Measurements from ENCODE around the gene ZNF394. TPM values are rescaled to one million over a fixed set of nuclear protein-coding genes. Genes with fewer than 3 reads are reported as not detected.

ZNF394 gene
- total RNA-seq, 2 experiments from 2014 or later = 26.8 to 35.3 TPM

DNA sequence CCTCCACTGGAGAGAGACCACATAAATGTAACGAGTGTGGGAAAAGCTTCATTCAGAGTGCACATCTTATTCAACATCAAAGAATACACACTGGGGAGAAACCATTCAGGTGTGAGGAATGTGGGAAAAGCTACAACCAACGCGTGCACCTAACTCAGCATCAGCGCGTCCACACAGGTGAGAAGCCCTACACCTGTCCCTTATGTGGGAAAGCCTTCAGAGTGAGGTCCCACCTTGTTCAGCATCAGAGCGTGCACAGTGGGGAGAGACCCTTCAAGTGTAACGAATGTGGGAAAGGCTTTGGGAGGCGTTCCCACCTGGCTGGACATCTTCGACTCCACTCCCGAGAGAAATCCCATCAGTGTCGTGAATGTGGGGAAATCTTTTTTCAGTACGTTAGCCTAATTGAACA lies 31.3 kb upstream of the ZNF394 start:
- no peak overlapping the region for H2AFZ ChIP-seq (ENCODE audit: low read length)
- no TSS peak for BruUV-seq (replicated peaks)
- H3K9me2 ChIP-seq (ENCODE audit: insufficient read depth, low read length) = no peaks in the 10 kb centered on the region
- no peak for DNase-seq (ENCODE audit: low spot score)
- H3K4me1 ChIP-seq (ENCODE audit: insufficient read depth, low read length, poor library complexity, severe bottlenecking) = no peaks in the 10 kb centered on the region
- peaks cover 54% of the 10 kb centered on the region for H3K36me3 ChIP-seq (ENCODE audit: insufficient read depth, low read length)
- no peak for TF ChIP-seq EZH2phosphoT487 (IDR thresholded peaks at IDR 0.05; ENCODE audit: borderline replicate concordance, low read depth, low read length)
- TF ChIP-seq, protein P1, sequence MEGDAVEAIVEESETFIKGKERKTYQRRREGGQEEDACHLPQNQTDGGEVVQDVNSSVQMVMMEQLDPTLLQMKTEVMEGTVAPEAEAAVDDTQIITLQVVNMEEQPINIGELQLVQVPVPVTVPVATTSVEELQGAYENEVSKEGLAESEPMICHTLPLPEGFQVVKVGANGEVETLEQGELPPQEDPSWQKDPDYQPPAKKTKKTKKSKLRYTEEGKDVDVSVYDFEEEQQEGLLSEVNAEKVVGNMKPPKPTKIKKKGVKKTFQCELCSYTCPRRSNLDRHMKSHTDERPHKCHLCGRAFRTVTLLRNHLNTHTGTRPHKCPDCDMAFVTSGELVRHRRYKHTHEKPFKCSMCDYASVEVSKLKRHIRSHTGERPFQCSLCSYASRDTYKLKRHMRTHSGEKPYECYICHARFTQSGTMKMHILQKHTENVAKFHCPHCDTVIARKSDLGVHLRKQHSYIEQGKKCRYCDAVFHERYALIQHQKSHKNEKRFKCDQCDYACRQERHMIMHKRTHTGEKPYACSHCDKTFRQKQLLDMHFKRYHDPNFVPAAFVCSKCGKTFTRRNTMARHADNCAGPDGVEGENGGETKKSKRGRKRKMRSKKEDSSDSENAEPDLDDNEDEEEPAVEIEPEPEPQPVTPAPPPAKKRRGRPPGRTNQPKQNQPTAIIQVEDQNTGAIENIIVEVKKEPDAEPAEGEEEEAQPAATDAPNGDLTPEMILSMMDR (conservative IDR thresholded peaks at IDR 0.05; ENCODE audit: low read length) = no peak
- no peak overlapping the region for H3K4me2 ChIP-seq (ENCODE audit: low read length)
- ChIA-PET CTCF (ENCODE audit: unreplicated experiment) (no interaction called here), POLR2A (no interaction called here)
- no peak overlapping the region for H3K27ac ChIP-seq (ENCODE audit: low read depth, low read length, poor library complexity, severe bottlenecking)
- intact Hi-C loops (cut with micrococcal nuclease; ENCODE audit: unreplicated experiment) = no loop called here
- no peaks in the 10 kb centered on the region for H3K79me2 ChIP-seq (ENCODE audit: insufficient read depth, low read depth, low read length)
- no peaks in the 10 kb centered on the region for H4K20me1 ChIP-seq (ENCODE audit: insufficient read depth, low read length)
- no peaks in the 10 kb centered on the region for H3K9me3 ChIP-seq (ENCODE audit: low read length)
- H3K4me3 ChIP-seq (ENCODE audit: low read depth, low read length, poor library complexity, severe bottlenecking) = no peak overlapping the region

DNA sequence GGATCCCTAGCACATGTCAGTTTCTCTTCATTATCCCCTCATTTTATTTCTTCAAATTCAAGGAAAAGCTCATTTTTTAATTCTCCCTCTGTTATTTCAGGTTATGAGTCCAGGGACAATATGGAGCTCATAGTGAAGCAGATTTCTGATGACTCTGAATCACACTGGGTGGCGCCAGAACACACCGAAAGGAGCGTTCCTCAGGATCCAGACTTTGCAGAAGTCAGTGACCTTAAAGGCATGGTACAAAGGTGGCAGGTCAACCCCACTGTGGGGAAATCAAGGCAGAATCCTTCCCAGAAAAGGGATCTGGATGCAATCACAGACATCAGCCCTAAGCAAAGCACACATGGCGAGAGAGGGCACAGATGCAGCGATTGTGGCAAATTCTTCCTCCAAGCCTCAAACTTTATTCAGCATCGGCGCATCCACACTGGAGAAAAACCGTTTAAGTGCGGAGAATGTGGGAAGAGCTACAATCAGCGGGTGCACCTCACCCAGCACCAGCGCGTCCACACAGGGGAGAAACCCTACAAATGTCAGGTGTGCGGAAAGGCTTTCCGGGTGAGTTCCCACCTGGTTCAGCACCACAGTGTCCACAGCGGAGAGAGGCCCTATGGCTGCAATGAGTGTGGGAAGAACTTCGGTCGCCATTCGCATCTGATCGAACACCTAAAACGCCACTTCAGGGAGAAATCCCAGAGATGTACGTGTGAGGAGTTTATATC lies 25.8 kb upstream of the ZNF394 start:
- Histone ChIP-seq H3K9me3 (ENCODE audit: low read length) (no peaks in the 10 kb centered on the region), H3K36me3 (ENCODE audit: insufficient read depth, low read length) (peaks cover 56% of the 10 kb centered on the region), H3K4me1 (ENCODE audit: insufficient read depth, low read length, poor library complexity, severe bottlenecking) (no peaks in the 10 kb centered on the region), H3K79me2 (ENCODE audit: insufficient read depth, low read depth, low read length) (no peaks in the 10 kb centered on the region), H3K4me2 (ENCODE audit: low read length) (no peak overlapping the region), H3K4me3 (ENCODE audit: low read depth, low read length, poor library complexity, severe bottlenecking) (no peak overlapping the region), H3K9me2 (ENCODE audit: insufficient read depth, low read length) (no peaks in the 10 kb centered on the region), H4K20me1 (ENCODE audit: insufficient read depth, low read length) (no peaks in the 10 kb centered on the region), H2AFZ (ENCODE audit: low read length) (no peak overlapping the region), H3K27ac (ENCODE audit: low read depth, low read length, poor library complexity, severe bottlenecking) (no peak overlapping the region)
- ChIA-PET CTCF (ENCODE audit: unreplicated experiment) (no interaction called here), POLR2A (interaction anchor here (0.6 kb wide), 1 partner anchor 238 kb away, joined by 3 read pairs; no protein-coding TSS in a partner anchor)
- TF ChIP-seq, protein P1 (conservative IDR thresholded peaks at IDR 0.05; ENCODE audit: low read length) = peak; percentile 72
- TF ChIP-seq EZH2phosphoT487 (IDR thresholded peaks at IDR 0.05; ENCODE audit: borderline replicate concordance, low read depth, low read length) = no peak
- BruUV-seq (replicated peaks) = no TSS peak
- intact Hi-C loops (cut with micrococcal nuclease; ENCODE audit: unreplicated experiment) = no loop called here
- peak; percentile 31 for DNase-seq (ENCODE audit: low spot score)

DNA sequence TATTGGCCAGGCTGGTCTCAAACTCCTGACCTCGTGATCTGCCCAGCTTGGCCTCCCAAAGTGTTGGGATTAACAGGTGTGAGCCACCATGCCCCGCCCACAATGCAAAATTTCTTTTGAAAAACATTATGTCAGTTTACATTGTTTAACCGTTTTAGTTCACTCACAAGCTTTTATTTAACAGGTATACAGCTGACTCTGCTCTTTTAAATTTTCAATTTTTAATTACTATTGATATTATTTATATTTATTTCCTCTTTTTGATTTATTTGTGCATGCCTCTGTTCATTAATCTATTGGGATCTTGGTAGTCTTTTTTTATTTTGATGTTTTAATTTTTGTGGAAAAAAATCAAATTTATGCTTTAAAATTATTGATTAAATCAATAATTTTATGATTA lies 21.3 kb upstream of the ZNF394 start:
- H3K4me1 ChIP-seq (ENCODE audit: insufficient read depth, low read length, poor library complexity, severe bottlenecking) = no peaks in the 10 kb centered on the region
- H3K79me2 ChIP-seq (ENCODE audit: insufficient read depth, low read depth, low read length) = no peaks in the 10 kb centered on the region
- no peak overlapping the region for H3K4me3 ChIP-seq (ENCODE audit: low read depth, low read length, poor library complexity, severe bottlenecking)
- TF ChIP-seq EZH2phosphoT487 (IDR thresholded peaks at IDR 0.05; ENCODE audit: borderline replicate concordance, low read depth, low read length) = no peak
- TF ChIP-seq, protein P1 (conservative IDR thresholded peaks at IDR 0.05; ENCODE audit: low read length) = no peak
- H3K9me3 ChIP-seq (ENCODE audit: low read length) = no peaks in the 10 kb centered on the region
- H3K36me3 ChIP-seq (ENCODE audit: insufficient read depth, low read length) = peaks cover 50% of the 10 kb centered on the region
- H4K20me1 ChIP-seq (ENCODE audit: insufficient read depth, low read length) = no peaks in the 10 kb centered on the region
- ChIA-PET POLR2A (interaction anchor here (0.5 to 1.6 kb wide), 3 partner anchors 17 to 22 kb away, joined by 4 to 6 read pairs (median 5); partner anchors contain the start of gene ZKSCAN5), CTCF (ENCODE audit: unreplicated experiment) (no interaction called here)
- no TSS peak for BruUV-seq (replicated peaks)
- no peak overlapping the region for H3K27ac ChIP-seq (ENCODE audit: low read depth, low read length, poor library complexity, severe bottlenecking)
- intact Hi-C loops (cut with micrococcal nuclease; ENCODE audit: unreplicated experiment) = no loop called here
- H3K9me2 ChIP-seq (ENCODE audit: insufficient read depth, low read length) = no peaks in the 10 kb centered on the region
- no peak for DNase-seq (ENCODE audit: low spot score)
- no peak overlapping the region for H3K4me2 ChIP-seq (ENCODE audit: low read length)
- H2AFZ ChIP-seq (ENCODE audit: low read length) = no peak overlapping the region

Measured in OCI-LY7 (cell line).